Psoas muscle (tissue), 8 donors: ENCODE measurements around the gene KRAS. TPM values are rescaled to one million over a fixed set of nuclear protein-coding genes. Genes with fewer than 3 reads are reported as not detected.

Experiments
- ATAC-seq, 4 donors: fragments of 200-7000 bp; cut with Tn5 transposase; one replicate each; pipeline ENCODE4 v1.9.1; 2020; ENCODE audit warnings: moderate library complexity in 3 of 4, mild to moderate bottlenecking in 2 of 4
- DNase-seq, 2 donors: peaks; one replicate each; pipeline ENCODE4 v3.0.0-alpha.2; 2020
- H3K27ac ChIP-seq: fragments of 200-600 bp; one replicate; pipeline ENCODE4 v1.8.0; 2022
- H3K27me3 ChIP-seq, 3 donors: fragments of 200-600 bp in 1 of 3; one replicate each; pipeline versions ENCODE4 v1.6.1 to v1.8.0; 2013 to 2022; ENCODE audit warnings: low read length in 2 of 3, mild to moderate bottlenecking in 2 of 3, moderate library complexity in 1 of 3; ENCODE audit not compliant: insufficient read depth in 3 of 3
- H3K36me3 ChIP-seq, 2 donors: fragments of 200-600 bp in 1 of 2; one replicate each; pipeline versions ENCODE4 v1.6.1 to v1.8.0; 2013 to 2022; ENCODE audit warnings: low read depth in 1 of 2, mild to moderate bottlenecking in 1 of 2, moderate library complexity in 1 of 2; ENCODE audit not compliant: insufficient read depth in 1 of 2
- H3K4me1 ChIP-seq: fragments of 200-600 bp; one replicate; pipeline ENCODE4 v1.8.0; 2022
- H3K4me3 ChIP-seq: fragments of 200-600 bp; one replicate; pipeline ENCODE4 v1.8.0; 2022; ENCODE audit warnings: mild to moderate bottlenecking
- H3K9me3 ChIP-seq: fragments of 200-600 bp; one replicate; pipeline ENCODE4 v1.8.0; 2022
- WGBS, 3 donors: extraction: QIAGEN DNeasy Blood & Tissue Kit; methylation state at CpG; one replicate each; pipeline versions ENCODE4 v1.1.6 to v1.1.7; 2013; 5-methylcytosine and 5-hydroxymethylcytosine counted together
- intact Hi-C, 2 donors: fragments of 100-400 bp; cut with DNase I; formaldehyde crosslinking; loops; one replicate each; pipeline versions ENCODE4 v1.11.0 to v1.14.2; 2022
- polyA plus RNA-seq, 3 donors: library from polyadenylated mRNA; stranded (reverse); fragments of 200-250 nt; gene quantifications; one replicate each; pipeline ENCODE4 v1.2.3, GENCODE V29; 2013
- total RNA-seq, 4 donors: library from RNA; stranded (reverse); fragmentation: NEBNext Ultra II Directional in 2 of 4; extraction: Animal tissue kit (Norgen Biotek cat#: 25700) in 2 of 4; gene quantifications; one replicate each; pipeline versions ENCODE4 v1.2.1 to v1.2.4, GENCODE V29; 2021 to 2023
- TF ChIP-seq, protein P1 (sequence below): fragments of 200-600 bp; IDR thresholded peaks from one replicate; pipeline ENCODE4 v1.8.0; 2022; ENCODE audit warnings: antibody characterized with exemption
- donor health status: healthy with polysubstance abuse.
- donor health status: DM: no; HTN: no; CAD: no; lungs with moderate emphysema.
- donor health status: Bipolar disorder and iron deficiency.
- donor health status: healthy.
- donor health status: DM: yes; HTN: yes; CAD: no.
- donor health status: DM: no; HTN: no; CAD: no.
- donor health status: DM: no; HTN: no; CAD: no.
- donor health status: DM: yes; HTN: yes; CAD: no.

KRAS gene
- total and polyA plus RNA-seq, 7 donors = 5.2 to 18.0 (median 12.3) TPM

DNA sequence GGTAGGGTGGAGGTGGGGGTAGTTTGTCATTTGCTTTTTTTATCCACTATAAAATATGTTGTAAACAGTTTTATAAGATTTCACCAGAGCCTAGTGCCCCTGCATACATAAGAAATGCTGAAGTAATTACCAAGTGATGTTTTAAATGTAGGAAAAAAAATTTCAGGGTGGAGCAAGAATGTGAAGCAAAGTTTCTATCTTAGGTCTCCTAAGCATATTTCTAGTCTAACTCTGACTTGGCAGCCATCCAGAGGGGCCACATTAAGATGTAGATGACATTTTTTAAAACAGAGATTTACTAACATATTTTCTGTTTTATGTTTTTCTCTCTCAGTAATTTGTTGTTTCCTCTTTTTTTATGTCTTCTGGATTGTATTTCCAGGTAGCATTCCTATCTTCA is 15.8 kb upstream of the KRAS start:
- Histone ChIP-seq H3K36me3 (no peaks in the 10 kb centered on the region), H3K4me3 (no peak overlapping the region), H3K9me3 (no peaks in the 10 kb centered on the region), H3K27ac (no peak overlapping the region), H3K4me1 (no peaks in the 10 kb centered on the region), H3K27me3 (peaks cover 0 to 2% (median 0%) of the 10 kb centered on the region in 3 donors)
- TF ChIP-seq, protein P1, sequence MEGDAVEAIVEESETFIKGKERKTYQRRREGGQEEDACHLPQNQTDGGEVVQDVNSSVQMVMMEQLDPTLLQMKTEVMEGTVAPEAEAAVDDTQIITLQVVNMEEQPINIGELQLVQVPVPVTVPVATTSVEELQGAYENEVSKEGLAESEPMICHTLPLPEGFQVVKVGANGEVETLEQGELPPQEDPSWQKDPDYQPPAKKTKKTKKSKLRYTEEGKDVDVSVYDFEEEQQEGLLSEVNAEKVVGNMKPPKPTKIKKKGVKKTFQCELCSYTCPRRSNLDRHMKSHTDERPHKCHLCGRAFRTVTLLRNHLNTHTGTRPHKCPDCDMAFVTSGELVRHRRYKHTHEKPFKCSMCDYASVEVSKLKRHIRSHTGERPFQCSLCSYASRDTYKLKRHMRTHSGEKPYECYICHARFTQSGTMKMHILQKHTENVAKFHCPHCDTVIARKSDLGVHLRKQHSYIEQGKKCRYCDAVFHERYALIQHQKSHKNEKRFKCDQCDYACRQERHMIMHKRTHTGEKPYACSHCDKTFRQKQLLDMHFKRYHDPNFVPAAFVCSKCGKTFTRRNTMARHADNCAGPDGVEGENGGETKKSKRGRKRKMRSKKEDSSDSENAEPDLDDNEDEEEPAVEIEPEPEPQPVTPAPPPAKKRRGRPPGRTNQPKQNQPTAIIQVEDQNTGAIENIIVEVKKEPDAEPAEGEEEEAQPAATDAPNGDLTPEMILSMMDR = no peak
- DNase-seq = no peak
- ATAC-seq = no peak
- intact Hi-C loops = no loop called here

DNA sequence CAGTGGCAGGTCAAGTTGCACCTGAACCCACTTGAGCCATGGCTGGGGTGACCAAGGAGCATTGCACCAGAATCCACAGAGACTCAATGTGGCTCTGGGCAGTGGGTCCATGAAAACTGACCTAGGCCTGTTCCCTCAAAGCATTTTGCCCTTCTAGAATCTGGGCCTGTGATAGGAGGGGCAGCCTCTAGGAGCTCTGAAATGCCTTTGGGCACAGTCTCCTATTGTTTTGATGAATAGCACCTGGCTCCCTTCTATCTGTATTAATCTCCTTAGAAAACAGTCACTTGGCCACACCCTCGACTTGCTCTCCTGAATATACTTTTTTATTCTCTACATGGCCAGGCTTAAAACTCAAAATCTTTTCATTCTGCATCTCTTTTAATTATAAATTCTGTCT is 14.1 kb upstream of the KRAS start:
- intact Hi-C loops = no loop called here
- Histone ChIP-seq H3K4me1 (no peaks in the 10 kb centered on the region), H3K4me3 (no peak overlapping the region), H3K36me3 (no peaks in the 10 kb centered on the region), H3K27me3 (peaks cover 0 to 2% (median 0%) of the 10 kb centered on the region in 3 donors), H3K9me3 (no peaks in the 10 kb centered on the region), H3K27ac (no peak overlapping the region)
- ATAC-seq = no peak
- no peak for DNase-seq
- 64 to 69% (median 68%) methylated on average over 1 of the region's 1 CpG for WGBS, 3 donors
- TF ChIP-seq, protein P1 = no peak

DNA sequence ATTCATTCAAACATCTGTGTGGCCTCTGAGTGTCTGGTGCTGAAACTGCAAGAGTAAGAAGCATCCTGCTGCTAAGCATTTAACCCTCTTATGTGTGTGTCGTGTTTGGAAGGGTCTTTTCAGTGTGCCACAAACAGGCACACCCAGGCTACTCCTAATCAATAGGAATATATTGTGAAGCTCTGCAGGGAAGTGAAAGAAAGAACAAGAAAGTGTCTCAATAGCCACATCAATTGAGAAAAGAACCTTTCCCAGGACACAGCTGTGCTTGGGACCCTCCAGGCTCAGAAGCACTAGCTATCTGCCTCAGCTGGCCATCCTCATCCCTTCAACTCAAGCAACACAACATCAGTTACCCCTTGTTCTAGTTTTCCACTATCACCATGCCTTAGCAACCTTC is 13.4 kb upstream of the KRAS start:
- 0 to 35% (median 23%) methylated on average over 1 of the region's 1 CpG for WGBS, 3 donors

DNA sequence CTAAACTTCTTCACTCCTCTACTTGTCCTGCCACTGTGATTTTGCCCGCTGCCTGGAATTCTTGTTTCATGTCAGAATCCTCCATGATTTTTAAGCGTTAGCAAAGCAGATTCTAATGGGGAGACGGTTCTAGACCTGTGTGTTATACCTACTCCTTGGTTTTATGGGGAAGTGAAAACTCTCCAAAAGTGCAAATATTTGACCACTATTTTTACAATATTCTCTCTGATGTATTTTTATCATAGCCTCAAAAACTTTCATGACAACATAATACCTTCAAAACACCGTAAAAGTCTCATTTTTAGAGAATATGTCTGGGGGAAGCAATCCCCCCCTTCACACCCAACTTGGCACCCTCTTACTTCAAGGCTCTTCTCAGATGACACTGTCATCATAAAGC is 12.9 kb upstream of the KRAS start:
- H3K4me3 ChIP-seq = no peak overlapping the region
- H3K27me3 ChIP-seq = peaks cover 0 to 2% (median 0%) of the 10 kb centered on the region in 3 donors
- no peaks in the 10 kb centered on the region for H3K9me3 ChIP-seq
- intact Hi-C loops = no loop called here
- no peaks in the 10 kb centered on the region for H3K36me3 ChIP-seq
- no peak overlapping the region for H3K27ac ChIP-seq
- DNase-seq (no peak), ATAC-seq (no peak)
- TF ChIP-seq, protein P1 = no peak
- H3K4me1 ChIP-seq = no peaks in the 10 kb centered on the region
- WGBS, 3 donors = 85 to 86% (median 85%) methylated on average over 4 of the region's 4 CpGs

More for the DNA sequence above, 13.4 kb upstream of the KRAS start:
- Histone ChIP-seq H3K4me1 (no peaks in the 10 kb centered on the region), H3K36me3 (no peaks in the 10 kb centered on the region), H3K9me3 (no peaks in the 10 kb centered on the region), H3K27me3 (peaks cover 0 to 2% (median 0%) of the 10 kb centered on the region in 3 donors), H3K27ac (no peak overlapping the region), H3K4me3 (no peak overlapping the region)
- intact Hi-C loops = no loop called here
- TF ChIP-seq, protein P1 = no peak
- ATAC-seq = no peak
- DNase-seq = no peak

DNA sequence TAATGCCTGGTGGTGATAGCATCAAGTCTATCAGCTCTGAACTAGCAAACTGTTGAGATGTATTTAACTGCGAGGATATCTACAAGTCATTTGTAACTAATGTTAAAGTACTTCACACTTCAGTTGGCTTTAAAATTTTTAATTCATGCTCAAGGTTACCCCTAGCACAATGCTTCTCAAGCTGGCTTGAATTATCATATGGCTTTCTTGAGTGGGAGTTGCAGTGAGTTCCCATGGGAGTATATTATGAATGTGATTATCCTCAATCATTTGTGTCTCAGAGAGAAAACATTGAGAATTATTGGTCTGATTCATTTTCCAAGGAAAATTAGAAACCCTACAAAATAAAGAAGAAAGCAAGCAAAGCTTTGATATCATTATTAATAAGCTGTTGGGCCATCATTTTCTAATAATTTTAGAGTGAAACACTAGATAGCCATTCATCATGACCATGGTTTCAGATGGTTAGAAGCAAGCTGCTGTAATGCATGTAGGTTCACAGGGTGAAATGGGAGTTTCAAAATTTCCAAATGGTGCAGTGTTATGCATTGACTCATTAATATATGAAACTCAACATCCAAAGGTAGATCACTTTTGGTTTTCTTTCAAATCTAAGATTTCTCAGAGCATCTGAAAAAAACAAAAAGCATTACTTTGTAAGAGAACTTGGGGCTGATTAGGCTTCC is 11.8 kb upstream of the KRAS start:
- ATAC-seq (no peak), DNase-seq (no peak)
- TF ChIP-seq, protein P1 = no peak
- H3K27ac ChIP-seq = no peak overlapping the region
- H3K27me3 ChIP-seq = peaks cover 0 to 2% (median 0%) of the 10 kb centered on the region in 3 donors
- no peaks in the 10 kb centered on the region for H3K4me1 ChIP-seq
- 88 to 91% (median 89%) methylated on average over 1 of the region's 1 CpG for WGBS, 3 donors
- H3K36me3 ChIP-seq = no peaks in the 10 kb centered on the region
- no peak overlapping the region for H3K4me3 ChIP-seq
- H3K9me3 ChIP-seq = no peaks in the 10 kb centered on the region
- intact Hi-C loops = no loop called here
